Measurements from ENCODE around the gene RCAN2.

The RCAN2 gene

DNA sequence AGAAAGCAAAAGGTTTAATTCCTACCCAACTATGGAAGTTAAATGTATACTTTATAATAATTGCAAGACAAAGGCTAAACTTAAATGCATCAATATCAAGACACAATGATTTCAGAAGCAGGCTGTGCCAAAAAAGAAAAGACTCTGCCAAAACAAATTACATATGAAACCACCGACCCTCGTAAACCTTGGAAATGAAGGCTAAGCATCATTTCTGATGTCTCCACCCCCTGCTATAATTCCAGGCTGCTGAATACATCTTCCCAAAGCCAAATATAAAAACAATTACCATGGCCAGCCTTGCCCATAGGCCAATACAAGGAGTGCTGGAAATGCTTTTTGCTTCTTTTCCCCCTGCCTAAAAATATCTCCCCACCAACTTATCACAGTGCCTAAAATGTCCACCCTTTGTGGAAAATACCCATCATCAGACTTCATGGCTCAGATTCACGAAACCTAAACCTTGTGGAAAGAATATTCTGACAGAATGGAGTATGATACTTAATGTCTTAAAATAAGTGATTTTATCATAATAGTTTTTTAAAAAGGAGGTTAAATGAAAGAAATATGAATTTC is 37.4 kb downstream of the RCAN2 start:
- Histone ChIP-seq H3K9ac (ENCODE audit: low read length) (no peak overlapping the region), H3K36me3 (ENCODE audit: control insufficient read depth, insufficient read depth, low read length) (no peaks in the 10 kb centered on the region), H3K4me3 (ENCODE audit: low read length) (no peak overlapping the region), H3K79me1 (ENCODE audit: low read length) (no peaks in the 10 kb centered on the region), H3K4ac (ENCODE audit: low read depth, low read length) (no peak overlapping the region), H3K27ac (ENCODE audit: low read depth, low read length) (no peak overlapping the region), H3K56ac (ENCODE audit: low read length) (no peak overlapping the region), H3K4me1 (ENCODE audit: control insufficient read depth, low read depth, low read length) (peaks cover 2% of the 10 kb centered on the region), H3K27me3 (ENCODE audit: insufficient read depth, low read length, poor library complexity) (no peaks in the 10 kb centered on the region), H2BK5ac (ENCODE audit: low read length) (no peak overlapping the region), H3K18ac (ENCODE audit: low read length) (no peak overlapping the region), H4K8ac (ENCODE audit: low read depth, low read length) (no peak overlapping the region), H3K4me2 (ENCODE audit: low read length) (no peak overlapping the region), H2BK15ac (replicated peaks; ENCODE audit: low read depth) (no peak overlapping the region), H3K23ac (ENCODE audit: low read length) (no peak overlapping the region), H2BK120ac (ENCODE audit: low read depth, low read length) (no peak overlapping the region), H3K79me2 (ENCODE audit: control insufficient read depth, insufficient read depth, low read length) (no peaks in the 10 kb centered on the region), H2AK5ac (ENCODE audit: low read length) (no peak overlapping the region), H4K5ac (ENCODE audit: low read length) (no peak overlapping the region)
- WGBS (ENCODE audit: extremely low coverage, insufficient coverage, low lambda C conversion rate) = no CpG with 5 or more reads among the region's 3 CpGs
- DNase-seq = no peak

DNA sequence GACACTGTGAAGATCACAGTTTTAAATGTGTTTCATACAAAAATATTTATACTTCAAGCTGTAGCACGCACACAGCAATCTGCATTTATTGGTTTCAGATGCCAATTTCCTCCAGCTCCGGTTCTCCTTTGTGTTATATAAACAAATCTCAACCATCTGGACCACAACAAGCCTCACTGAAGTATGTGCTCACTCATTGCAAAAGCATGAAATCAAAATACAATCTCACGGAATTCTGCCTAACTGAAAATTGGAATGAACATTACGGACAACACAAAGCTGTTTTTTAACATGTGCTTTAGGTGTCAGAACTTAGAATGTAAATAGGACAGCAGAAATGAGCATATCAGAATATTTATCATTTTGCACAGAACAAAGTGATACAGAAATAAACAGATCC is 38.0 kb downstream of the RCAN2 start:
- H3K4me1 ChIP-seq (ENCODE audit: control insufficient read depth, low read depth, low read length) = peaks cover 2% of the 10 kb centered on the region
- no peaks in the 10 kb centered on the region for H3K36me3 ChIP-seq (ENCODE audit: control insufficient read depth, insufficient read depth, low read length)
- H2AK5ac ChIP-seq (ENCODE audit: low read length) = no peak overlapping the region
- H4K5ac ChIP-seq (ENCODE audit: low read length) = no peak overlapping the region
- H3K23ac ChIP-seq (ENCODE audit: low read length) = no peak overlapping the region
- H3K79me1 ChIP-seq (ENCODE audit: low read length) = no peaks in the 10 kb centered on the region
- H3K9ac ChIP-seq (ENCODE audit: low read length) = no peak overlapping the region
- no peak overlapping the region for H2BK15ac ChIP-seq (replicated peaks; ENCODE audit: low read depth)
- no peak overlapping the region for H3K27ac ChIP-seq (ENCODE audit: low read depth, low read length)
- H2BK5ac ChIP-seq (ENCODE audit: low read length) = no peak overlapping the region
- no peak for DNase-seq
- H2BK120ac ChIP-seq (ENCODE audit: low read depth, low read length) = peak overlapping the region; percentile 3
- no peaks in the 10 kb centered on the region for H3K27me3 ChIP-seq (ENCODE audit: insufficient read depth, low read length, poor library complexity)
- no peaks in the 10 kb centered on the region for H3K79me2 ChIP-seq (ENCODE audit: control insufficient read depth, insufficient read depth, low read length)
- no peak overlapping the region for H3K4me3 ChIP-seq (ENCODE audit: low read length)
- no peak overlapping the region for H3K56ac ChIP-seq (ENCODE audit: low read length)
- H3K4ac ChIP-seq (ENCODE audit: low read depth, low read length) = no peak overlapping the region
- no peak overlapping the region for H4K8ac ChIP-seq (ENCODE audit: low read depth, low read length)
- WGBS (ENCODE audit: extremely low coverage, insufficient coverage, low lambda C conversion rate) = no CpG with 5 or more reads among the region's 4 CpGs
- H3K4me2 ChIP-seq (ENCODE audit: low read length) = no peak overlapping the region
- no peak overlapping the region for H3K18ac ChIP-seq (ENCODE audit: low read length)

DNA sequence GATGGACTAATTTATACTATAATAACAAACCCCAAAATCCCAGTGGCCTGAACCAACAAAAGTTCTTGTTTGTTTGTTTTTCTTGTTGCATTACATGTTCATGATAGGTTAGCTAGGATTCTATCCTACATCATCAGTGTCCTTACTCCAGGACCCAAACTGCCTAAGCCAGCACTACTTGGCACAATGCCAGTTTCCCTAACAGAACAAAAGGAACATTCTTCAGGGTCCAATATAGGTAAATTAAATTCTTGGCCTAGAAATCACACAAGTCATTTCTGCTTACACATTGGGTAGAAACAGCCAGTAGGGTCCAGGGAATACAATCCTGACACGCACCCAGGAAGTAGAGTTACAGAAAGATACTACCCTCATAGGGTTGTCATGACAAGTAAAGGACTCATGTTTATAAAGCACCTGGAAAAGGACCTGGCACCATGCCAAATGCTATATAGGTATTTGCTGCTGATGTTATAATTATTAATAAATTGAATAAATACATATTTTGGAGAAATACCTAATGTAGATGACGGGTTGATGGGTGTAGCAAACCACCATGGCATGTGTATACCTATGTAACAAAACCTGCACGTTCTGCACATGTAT is 38.8 kb downstream of the RCAN2 start:
- Histone ChIP-seq H3K79me2 (ENCODE audit: control insufficient read depth, insufficient read depth, low read length) (no peaks in the 10 kb centered on the region), H3K27me3 (ENCODE audit: insufficient read depth, low read length, poor library complexity) (no peaks in the 10 kb centered on the region), H3K36me3 (ENCODE audit: control insufficient read depth, insufficient read depth, low read length) (no peaks in the 10 kb centered on the region), H2BK120ac (ENCODE audit: low read depth, low read length) (no peak overlapping the region), H3K9ac (ENCODE audit: low read length) (no peak overlapping the region), H3K4me2 (ENCODE audit: low read length) (no peak overlapping the region), H2BK5ac (ENCODE audit: low read length) (no peak overlapping the region), H4K8ac (ENCODE audit: low read depth, low read length) (no peak overlapping the region), H3K27ac (ENCODE audit: low read depth, low read length) (no peak overlapping the region), H3K4me1 (ENCODE audit: control insufficient read depth, low read depth, low read length) (peaks cover 2% of the 10 kb centered on the region), H2BK15ac (replicated peaks; ENCODE audit: low read depth) (no peak overlapping the region), H3K79me1 (ENCODE audit: low read length) (no peaks in the 10 kb centered on the region), H3K4me3 (ENCODE audit: low read length) (no peak overlapping the region), H3K18ac (ENCODE audit: low read length) (no peak overlapping the region), H3K23ac (ENCODE audit: low read length) (no peak overlapping the region), H3K56ac (ENCODE audit: low read length) (no peak overlapping the region), H2AK5ac (ENCODE audit: low read length) (no peak overlapping the region), H4K5ac (ENCODE audit: low read length) (no peak overlapping the region), H3K4ac (ENCODE audit: low read depth, low read length) (no peak overlapping the region)
- no peak for DNase-seq
- no CpG with 5 or more reads among the region's 3 CpGs for WGBS (ENCODE audit: extremely low coverage, insufficient coverage, low lambda C conversion rate)

DNA sequence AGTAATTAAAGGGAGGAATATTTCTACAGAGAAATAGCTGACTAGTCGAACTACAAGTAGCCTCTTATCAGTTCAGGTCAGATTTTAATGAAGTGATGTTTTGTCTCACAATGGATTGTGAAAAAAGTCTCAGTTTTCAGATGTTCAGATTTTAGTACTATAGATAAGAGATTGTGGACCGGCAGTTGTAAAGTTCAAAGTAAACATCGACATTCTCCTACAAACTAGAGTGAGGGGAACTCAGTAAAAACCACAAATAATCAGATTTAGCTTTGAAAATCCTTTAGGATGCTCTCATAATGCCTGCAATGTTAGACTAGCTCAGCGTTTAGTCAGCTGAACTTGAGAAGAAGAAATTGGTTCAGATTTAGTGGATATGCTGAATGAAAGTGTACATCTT is 39.9 kb downstream of the RCAN2 start:
- Histone ChIP-seq H2BK5ac (ENCODE audit: low read length) (no peak overlapping the region), H3K56ac (ENCODE audit: low read length) (no peak overlapping the region), H3K27me3 (ENCODE audit: insufficient read depth, low read length, poor library complexity) (no peaks in the 10 kb centered on the region), H3K4me1 (ENCODE audit: control insufficient read depth, low read depth, low read length) (peaks cover 2% of the 10 kb centered on the region), H3K4ac (ENCODE audit: low read depth, low read length) (no peak overlapping the region), H3K18ac (ENCODE audit: low read length) (no peak overlapping the region), H3K36me3 (ENCODE audit: control insufficient read depth, insufficient read depth, low read length) (no peaks in the 10 kb centered on the region), H2AK5ac (ENCODE audit: low read length) (no peak overlapping the region), H4K8ac (ENCODE audit: low read depth, low read length) (no peak overlapping the region), H2BK15ac (replicated peaks; ENCODE audit: low read depth) (no peak overlapping the region), H3K9ac (ENCODE audit: low read length) (no peak overlapping the region), H3K4me3 (ENCODE audit: low read length) (no peak overlapping the region), H3K23ac (ENCODE audit: low read length) (no peak overlapping the region), H3K79me2 (ENCODE audit: control insufficient read depth, insufficient read depth, low read length) (no peaks in the 10 kb centered on the region), H3K27ac (ENCODE audit: low read depth, low read length) (no peak overlapping the region), H2BK120ac (ENCODE audit: low read depth, low read length) (no peak overlapping the region), H3K4me2 (ENCODE audit: low read length) (no peak overlapping the region), H4K5ac (ENCODE audit: low read length) (no peak overlapping the region), H3K79me1 (ENCODE audit: low read length) (no peaks in the 10 kb centered on the region)
- DNase-seq = no peak
- no CpG with 5 or more reads among the region's 4 CpGs for WGBS (ENCODE audit: extremely low coverage, insufficient coverage, low lambda C conversion rate)

DNA sequence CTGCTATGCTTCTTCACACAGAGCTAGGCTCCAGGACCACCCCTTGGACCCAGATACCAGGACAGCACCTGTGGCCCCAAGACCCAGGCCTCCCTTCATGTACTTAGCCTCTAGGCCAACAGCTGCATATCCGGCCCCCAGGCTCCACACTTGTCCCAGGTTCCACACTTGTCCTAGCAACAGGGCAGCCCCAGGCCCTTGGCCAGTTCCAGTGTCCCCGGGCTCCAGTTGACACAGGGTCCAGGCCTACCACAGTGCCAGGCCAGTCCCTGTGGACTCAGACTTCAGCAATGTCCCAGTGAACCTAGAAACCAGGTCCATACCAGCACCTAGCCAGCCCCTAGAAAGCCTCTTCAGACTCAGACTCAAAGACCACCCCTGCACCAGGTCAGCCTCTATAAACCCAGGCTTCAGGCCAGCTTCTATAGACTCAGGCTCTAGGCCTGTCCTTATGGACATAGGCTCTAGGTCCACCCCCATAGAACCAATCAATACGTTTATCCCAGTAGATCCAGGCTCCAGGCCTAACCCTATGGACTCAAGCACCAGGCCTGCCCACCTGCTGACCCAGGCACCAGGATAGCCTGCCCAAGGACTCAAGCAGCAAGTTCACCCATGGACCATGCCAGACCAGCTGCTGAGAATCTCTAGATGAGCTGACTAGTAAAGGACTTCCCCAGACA is 46.3 kb downstream of the RCAN2 start:
- DNase-seq = no peak
- H3K4me2 ChIP-seq (ENCODE audit: low read length) = no peak overlapping the region
- no peak overlapping the region for H3K56ac ChIP-seq (ENCODE audit: low read length)
- H3K79me1 ChIP-seq (ENCODE audit: low read length) = no peaks in the 10 kb centered on the region
- no peaks in the 10 kb centered on the region for H3K4me1 ChIP-seq (ENCODE audit: control insufficient read depth, low read depth, low read length)
- WGBS (ENCODE audit: extremely low coverage, insufficient coverage, low lambda C conversion rate) = no CpG with 5 or more reads among the region's 3 CpGs
- H3K4me3 ChIP-seq (ENCODE audit: low read length) = no peak overlapping the region
- H2AK5ac ChIP-seq (ENCODE audit: low read length) = no peak overlapping the region
- H2BK120ac ChIP-seq (ENCODE audit: low read depth, low read length) = no peak overlapping the region
- no peak overlapping the region for H3K9ac ChIP-seq (ENCODE audit: low read length)
- no peaks in the 10 kb centered on the region for H3K79me2 ChIP-seq (ENCODE audit: control insufficient read depth, insufficient read depth, low read length)
- no peak overlapping the region for H2BK5ac ChIP-seq (ENCODE audit: low read length)
- no peak overlapping the region for H4K5ac ChIP-seq (ENCODE audit: low read length)
- no peaks in the 10 kb centered on the region for H3K27me3 ChIP-seq (ENCODE audit: insufficient read depth, low read length, poor library complexity)
- H3K4ac ChIP-seq (ENCODE audit: low read depth, low read length) = no peak overlapping the region
- H3K36me3 ChIP-seq (ENCODE audit: control insufficient read depth, insufficient read depth, low read length) = no peaks in the 10 kb centered on the region
- no peak overlapping the region for H4K8ac ChIP-seq (ENCODE audit: low read depth, low read length)
- no peak overlapping the region for H3K27ac ChIP-seq (ENCODE audit: low read depth, low read length)
- no peak overlapping the region for H2BK15ac ChIP-seq (replicated peaks; ENCODE audit: low read depth)
- no peak overlapping the region for H3K18ac ChIP-seq (ENCODE audit: low read length)
- no peak overlapping the region for H3K23ac ChIP-seq (ENCODE audit: low read length)

Measured in mesendoderm (in vitro differentiated cells).